Stimulated activated CD4-positive, alpha-beta T cell treated with anti-CD3 and anti-CD28 coated beads, Interleukin-15, amount 100 ng/mL, for 48 hours (primary cell): ENCODE measurements around the gene DNAH17.

Experiments used
- DNase-seq, 2 donors: peaks; one replicate each; pipeline ENCODE4 v3.0.0-alpha.2; 2020; ENCODE audit warnings: low read depth in 2 of 2

Gene DNAH17

DNA sequence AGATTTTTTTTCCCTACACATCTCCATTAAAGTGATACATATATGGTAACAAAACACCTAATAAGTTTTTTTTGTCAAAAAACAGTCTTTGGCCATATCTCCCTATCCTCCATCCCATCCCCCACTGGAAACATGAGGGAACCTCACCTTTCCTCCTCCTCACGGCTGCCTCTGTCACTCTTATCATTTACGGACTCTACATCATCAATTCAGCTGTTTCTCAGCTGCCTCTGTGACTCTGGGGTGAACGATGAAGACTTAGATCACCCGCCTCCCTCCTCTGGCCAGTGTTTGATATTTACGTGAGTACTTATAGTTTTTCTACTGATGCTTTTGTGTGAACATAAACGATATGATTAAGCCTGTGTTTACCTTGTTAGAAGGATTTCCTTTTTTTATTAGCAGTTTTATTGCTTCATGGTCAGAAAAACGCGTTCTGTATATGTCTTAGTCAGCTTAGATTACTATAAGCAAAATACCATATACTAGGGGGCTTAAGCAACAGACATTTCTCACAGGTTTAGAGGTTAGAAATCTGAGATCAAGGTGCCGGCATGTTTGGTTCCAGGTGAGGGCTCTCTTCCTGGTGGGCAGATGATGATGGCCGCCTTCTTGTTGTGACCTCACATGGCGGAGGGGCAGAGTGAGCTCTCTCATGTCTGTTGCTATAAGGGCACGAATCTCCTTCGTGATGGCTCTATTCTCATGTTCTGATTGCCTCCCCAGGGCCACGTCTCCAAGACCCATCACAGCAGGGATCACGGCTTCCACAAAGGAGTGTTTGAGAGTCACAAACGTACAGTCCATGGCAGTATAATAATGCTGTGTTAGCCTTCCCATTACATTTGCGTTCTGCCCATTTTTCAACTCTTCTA, 32.1 kb downstream of the DNAH17 start:
- no peak for DNase-seq

DNA sequence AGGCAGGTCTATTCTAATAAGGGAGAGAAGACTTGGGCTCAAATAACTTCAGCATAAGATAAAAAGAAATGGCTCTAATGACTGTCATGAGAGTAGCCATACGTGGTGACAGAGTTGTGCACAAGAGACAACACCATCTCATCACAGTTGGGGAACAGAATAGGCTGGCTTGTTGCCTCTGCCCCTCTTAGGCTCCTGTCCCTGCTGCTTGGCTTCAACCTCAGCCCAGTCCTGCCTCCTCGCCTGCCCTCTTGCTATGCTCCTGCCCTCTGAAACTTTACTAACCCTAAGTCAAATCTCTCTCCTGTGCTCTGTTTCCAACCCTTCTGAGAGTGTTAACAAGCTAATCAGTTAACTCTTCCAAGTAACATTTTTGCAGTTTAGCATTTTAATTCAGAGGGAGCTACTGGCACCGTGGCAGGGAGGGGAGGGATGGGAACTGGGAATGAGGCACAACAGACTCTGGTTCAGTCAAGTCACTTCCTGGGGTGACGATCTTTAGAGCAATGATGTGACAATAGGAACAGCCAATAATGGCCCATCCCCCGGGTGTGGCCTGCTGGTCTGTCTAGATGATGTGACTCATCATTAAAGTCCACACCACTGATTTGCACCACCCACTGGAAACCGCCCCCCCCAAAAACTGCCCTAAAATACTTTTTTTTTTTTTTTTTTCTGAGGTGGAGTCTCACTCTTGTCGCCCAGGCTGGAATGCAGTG, 35.5 kb downstream of the DNAH17 start:
- DNase-seq = no peak

DNA sequence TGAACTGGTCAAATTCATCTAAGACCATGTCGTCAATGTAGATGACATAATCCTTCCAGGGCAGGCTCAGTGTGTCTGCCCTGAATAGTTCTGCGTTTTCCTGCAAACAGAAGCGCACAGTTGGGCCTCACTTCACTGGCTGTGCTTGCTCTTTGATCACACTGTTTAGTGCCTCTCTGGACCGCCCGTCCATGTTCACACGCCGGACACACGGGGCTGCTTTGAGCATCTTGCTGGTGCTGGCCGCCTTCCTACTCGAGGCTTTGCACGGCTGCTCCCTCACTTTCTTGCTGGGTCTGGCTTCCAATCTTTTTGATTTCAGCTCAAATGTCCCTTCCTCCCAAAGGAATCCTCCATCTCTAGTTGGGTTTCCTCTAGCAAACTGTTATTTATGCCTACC, 37.4 kb downstream of the DNAH17 start:
- no peak for DNase-seq

DNA sequence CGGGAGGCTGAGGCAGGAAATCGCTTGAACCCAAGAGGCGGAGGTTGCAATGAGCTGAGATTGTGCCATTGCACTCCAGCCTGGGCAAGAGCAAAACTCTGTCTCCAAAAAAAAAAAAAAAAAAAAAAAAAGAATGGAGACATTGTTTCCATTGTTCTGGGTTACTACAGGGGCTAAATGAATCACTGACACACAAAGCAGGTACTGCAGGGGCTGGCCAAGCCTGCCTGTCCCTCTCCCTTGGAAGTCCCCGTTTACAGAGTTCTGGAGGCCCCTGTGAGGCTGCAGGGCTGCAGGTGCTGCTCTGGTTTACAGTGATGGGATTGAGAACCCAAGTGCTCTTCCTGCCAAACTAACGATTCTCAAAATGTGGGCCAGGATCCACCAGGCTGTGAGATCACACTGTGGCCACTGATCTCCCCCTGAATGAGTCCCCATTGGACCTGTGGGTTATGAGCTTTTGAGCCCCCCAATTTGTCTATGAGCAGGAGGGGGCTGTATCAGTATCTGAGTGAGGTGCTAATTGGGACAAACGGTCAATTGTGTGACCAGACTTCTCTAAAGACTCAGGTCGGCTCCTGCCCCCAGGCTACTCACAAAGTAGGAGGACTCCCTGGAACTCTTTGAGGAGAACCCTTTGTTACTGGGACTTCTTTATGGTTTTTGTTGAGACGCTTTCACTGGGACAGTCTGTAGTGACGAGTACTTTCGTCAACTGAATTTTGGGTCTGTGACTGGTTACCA, 39.0 kb downstream of the DNAH17 start:
- DNase-seq = peak in 1 of 2 donors; percentile 10

DNA sequence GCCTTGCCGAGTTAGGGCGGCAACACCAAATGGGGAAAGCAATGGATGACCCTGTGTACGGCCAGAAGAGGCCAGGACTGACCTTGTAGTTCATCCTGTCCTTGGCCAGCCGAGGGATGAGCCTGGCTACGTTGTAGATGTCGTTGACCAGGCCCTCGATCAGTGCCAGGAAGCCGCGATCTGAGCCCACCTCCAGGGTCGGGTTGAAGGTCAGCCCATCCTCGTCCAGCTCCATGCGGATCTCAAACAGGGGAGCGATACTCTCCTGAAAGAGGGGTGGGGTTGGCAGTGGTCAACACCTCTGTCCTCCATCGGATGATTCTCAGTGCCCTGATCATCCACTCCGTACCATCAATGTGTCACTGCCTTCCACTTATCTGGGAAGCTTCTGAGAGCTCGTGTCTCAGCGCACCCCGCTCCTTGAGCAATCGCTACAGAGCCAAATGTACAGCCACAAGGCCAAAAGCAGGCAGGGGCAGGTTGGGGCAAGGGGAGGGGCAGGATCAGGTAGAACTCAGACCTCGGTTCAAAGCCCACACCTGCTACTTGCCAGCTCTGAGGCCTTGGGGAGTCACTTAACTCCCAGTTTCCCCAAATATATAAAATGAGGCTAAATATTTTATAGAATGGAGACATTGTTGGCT, 39.9 kb downstream of the DNAH17 start:
- no peak for DNase-seq

DNA sequence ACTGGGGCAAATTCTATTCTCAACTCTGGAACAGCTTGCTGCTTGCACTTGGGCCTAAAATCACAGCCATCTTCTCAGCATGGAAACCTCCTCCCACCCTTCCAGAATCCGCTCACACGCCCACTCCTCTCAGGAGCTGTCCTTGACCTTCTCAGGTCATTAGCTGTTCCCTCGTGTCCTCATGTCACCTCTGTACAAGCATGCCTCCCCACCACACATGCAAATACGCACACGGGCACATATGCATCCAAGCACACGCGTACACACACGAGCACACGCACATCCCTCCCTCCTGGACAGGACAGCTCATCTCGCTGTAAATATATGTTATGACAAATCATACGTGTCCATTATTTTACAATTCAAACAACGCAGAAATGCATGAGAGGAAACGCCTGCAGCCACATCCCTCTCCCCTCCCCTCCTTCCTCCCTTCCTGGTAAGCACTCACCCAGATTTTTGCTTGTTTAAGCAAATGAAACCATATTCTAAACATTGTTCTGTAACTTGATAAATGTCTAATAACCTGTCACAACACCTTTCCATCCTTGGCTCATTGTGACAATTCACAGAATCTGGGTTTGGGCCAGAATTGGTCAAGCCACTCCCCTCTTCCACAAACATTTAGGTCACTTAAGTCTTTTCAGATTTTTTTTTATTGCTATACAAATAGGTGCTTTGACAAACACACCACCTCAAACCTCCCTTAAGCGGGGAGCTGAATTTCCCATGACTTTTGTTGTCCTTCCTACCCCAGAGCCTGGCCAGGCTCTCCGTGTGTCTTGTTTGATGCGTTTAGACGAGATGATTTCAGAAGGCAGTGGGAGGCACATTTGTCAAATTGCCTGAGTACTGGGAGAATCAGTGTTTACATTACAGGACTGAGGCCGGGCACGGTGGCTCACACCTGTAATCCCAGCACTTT, 41.7 kb downstream of the DNAH17 start:
- no peak for DNase-seq

DNA sequence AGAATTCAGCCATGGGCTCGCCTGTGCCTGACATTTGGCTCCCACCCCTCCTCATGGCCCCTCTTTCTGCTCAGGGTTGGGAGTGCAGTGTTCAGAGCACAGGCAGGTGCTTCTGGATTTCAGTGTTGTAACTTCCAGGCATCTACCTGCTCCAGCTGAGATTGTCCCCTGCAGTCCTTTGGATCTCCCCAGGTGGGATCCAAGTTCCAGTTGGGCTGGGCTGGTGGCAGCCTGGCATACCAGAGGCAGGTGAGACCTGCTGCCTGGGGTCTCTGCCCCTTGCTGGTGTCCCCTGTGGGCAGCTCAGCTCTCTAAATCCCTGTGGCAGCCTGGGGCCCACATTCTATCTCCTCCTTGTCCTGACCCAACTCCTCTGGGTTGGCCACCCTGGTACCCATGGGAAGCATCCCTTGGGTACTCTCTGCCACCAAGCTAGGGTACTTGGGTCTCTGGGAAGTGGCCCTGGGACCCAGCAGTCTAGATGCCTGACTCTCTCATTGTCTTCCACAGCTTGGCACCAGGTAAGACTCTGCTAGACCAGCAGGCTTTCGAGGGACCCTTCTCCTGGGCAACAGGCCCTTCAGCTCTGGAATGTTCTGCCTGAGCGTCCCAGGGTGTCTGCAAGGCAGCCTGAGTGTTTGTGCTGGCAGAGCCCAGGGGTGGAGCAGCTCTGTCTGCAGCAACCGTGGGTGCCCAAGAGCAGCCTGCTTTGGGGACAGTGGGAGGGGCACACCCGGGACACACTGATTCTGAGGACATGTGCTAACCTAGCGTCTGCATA, 42.5 kb downstream of the DNAH17 start:
- DNase-seq = no peak

DNA sequence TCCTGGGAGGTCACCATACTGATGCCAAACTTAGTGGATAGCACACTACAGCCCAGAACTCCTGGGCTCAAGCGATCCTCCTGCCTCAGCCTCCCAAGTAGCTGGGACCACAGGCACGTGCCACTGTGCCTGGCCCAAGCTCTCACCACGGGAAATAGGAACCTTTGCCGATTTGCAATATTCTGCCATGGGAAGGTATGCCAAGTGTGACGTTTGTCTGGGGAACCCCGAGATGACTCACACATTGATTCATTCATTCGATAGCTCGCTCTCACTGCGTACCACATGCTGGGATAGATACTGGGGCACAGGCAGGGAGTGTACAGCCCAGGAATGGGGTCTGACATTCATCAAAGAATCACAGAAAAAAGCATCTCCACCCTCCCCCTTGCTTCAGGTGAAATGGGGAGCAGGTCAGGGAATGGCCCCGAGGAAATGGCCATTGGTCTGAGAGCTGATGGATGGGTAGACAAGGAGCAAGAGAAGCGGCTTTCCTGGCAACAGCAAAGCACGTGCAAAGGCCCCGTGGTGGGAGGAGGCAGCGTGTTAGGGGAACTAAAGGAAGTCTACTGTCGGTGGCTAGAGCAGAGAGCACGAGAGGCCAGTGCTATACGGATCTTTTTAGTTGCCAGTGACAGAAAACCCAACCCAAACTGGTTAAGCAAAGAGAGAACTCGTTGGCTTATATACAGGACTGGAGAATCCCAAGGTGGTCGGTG, 44.1 kb downstream of the DNAH17 start:
- peak in 1 of 2 donors; percentile 14 for DNase-seq

DNA sequence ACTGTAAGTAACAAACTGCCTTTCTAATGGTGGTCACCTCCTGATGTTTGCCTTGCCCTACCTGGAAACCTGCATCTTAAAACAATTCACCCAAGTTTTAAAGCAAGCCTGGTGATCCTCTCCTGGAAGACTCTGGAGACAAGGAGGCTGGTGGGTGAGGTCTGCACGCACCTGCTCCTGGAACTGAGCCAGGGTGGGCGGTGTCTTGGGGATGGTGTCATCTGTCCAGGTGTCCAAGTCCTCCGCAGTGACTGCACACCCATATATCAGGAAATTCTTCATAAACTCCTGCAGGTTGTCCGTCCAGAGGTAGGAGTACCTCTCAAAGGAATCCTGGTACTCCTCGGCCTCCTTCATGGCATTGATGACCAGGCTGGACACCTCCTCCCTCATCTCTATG, 44.9 kb downstream of the DNAH17 start:
- DNase-seq = no peak

DNA sequence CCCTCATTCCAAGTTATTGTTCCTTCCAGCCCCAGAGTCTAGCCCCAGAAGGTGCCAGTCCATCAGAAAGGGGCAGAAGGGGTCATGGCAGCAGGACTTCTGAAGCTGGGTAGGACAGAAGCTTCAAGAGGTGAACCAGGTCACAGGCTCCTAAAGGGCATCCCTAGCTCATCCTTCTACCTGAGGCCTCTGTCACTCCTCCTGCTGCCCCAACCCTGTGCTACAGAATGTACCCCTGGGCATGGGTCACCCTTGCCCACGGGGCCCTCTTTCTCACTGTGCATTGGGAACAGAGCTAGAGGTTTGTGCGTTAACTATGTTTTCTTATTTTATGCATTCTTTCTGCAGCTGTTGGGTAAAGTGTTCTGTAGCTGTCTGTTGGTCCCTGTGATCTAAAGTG, 46.5 kb downstream of the DNAH17 start:
- no peak for DNase-seq

DNA sequence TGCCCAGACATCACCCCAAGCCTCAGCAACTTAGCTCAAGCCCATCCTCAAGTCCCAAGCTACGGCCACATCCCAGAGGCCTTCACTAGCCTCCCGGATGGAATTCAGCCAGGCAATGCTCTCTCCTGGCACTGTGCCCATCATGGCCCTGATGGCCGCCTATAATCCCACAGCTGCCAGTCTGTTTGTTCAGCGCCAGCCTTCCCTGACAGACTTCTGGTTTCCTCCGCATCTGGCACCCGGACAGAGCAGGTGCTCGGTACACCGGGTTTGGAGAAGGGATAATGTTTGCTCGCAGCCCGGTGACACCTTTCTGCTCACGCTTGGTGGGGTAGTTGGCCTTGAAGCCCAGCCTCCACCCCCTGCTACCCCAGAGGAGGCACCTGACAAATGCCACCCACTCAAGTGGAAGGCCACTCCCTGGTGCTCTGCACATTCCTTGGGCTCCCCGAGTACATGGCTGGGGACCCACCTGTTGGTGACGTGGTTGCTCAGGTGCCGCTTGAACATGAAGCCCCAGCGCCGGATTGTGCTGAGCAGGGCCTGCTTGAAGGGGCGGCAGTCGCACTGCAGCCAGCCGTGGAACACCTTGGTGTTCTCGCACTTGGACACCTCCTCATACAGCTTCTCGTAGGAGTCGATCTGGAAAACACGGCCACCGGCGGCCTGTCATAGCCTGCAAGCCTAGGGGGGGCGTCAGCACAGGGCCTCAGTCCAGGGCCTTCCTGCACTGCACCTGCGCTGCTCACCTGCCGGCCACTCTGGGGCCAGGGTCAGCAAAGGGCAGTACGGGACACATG, 47.1 kb downstream of the DNAH17 start:
- DNase-seq = no peak

DNA sequence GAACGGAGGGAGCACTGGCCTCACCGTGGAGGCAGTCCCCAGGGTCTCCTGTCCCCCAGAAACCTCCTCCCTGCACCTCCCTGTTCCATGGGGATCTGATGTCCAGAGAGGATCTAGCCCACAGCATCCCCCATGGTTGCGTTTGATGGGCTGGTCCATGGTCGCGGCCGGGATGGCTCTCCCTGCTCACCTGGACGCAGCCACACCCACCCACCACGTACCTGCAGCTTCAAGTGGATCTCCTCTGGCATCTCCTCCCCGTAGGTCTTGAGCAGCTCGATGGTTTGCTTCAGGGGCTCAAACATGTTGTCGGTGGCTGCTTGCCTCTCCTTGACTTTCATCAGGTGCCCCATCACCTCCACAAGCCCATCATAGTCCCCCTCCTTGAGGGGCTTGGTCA, 47.9 kb downstream of the DNAH17 start:
- DNase-seq = no peak

DNA sequence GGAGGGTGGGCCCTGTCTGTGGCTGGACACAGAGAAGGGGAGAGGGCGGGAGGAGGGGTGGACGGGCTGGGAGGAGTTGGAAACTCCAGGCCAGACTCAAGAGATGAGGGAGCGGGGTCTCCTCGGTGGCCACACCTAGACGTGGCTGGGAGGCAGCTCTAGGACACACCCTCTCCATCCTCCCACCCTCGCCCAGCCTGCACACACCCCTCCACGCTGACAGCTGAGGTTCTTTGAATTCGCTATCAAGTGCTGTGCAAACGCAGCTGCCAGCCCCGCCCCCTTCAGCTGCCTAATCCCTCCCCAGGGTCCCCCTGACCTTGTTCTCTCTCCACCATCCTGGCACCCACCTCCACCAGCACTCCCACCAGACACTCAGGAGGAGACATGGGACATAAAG, 48.7 kb downstream of the DNAH17 start:
- DNase-seq = no peak

DNA sequence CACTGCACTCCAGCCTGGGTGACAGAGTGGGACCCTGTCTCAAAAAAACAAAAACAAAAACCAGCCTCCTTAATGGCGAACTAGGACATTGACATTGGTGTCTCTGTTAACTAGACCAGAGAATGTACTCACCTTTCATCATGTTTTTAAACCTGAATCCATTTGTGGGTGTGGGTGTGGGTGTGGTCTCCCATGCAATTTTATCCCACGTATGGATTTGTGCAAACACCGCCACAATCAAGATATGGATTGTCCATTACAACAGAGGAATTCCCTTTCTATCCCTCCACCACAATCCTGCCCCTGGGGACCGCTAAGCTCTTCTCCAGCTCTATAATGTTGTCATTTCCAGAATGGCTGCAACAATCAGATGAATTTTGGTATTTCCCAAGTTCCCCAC, 49.9 kb downstream of the DNAH17 start:
- DNase-seq = no peak

DNA sequence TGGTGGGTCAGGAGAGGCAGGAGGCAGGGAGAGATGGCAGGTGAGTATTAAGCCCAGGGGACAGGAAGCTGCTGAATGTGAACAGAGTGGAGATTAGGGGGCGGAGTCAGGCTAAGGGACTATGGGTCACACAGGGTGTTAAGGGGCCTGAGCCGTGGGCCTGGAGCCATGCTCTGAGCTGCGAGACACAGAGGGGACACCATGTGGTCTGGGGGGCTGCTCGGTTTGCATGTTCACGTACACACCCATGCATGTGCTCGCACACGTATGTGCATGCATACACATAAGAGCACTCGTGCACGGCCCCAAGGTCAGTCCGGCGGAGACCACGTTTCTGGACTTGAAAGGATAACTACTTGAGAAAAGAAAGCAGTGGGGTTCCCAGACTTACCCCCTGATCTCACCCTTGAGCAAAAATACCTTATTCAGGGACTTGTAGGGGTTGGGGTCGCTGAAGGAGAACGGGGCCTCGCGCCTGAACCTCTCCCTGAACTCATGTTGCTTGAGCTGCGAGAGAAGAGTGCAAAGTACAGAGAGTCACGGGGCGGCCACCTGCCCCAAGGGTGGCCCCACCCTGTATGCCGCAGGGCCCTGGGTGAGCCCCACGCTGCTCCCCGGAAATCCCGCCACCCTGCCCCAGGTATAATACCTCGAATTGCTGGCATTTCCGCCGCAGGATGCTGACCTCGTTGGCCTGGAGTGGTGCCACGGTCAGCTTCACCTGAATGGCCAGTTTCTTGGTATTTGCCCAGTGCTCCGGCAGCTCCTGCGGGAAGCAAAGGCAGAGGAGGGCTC, 50.8 kb downstream of the DNAH17 start:
- DNase-seq = no peak

DNA sequence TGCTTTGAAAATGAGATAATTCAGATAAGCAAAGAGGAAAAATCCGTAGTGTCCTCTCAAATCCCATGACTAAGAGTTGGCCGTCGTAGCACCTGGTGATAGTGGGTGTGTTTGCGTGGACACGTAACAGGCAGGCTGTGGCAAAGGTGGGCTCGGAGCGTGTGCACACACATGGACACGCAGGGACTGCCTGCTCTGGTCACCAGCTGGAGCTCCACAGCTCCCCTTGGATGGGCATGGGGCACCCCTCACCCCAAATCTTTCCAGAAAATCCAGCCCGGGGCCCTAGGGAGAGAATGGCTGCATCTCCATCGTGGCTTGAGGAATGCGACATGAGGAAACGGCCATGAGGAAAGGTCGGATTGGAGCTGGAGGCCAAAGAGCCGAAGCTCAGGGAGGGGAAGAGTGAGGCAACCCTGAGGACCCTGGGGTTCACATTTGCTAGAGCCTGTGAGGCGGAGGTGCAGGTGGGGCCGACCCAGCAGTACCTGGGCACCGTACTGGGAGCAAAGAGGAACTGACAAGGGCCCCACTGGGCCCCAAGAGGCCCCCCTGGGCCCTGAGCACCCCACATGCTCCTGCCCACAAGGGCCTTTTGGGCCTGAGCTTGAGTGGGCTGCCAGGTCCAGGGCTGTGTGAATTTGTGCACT, 51.6 kb downstream of the DNAH17 start:
- DNase-seq = no peak

DNA sequence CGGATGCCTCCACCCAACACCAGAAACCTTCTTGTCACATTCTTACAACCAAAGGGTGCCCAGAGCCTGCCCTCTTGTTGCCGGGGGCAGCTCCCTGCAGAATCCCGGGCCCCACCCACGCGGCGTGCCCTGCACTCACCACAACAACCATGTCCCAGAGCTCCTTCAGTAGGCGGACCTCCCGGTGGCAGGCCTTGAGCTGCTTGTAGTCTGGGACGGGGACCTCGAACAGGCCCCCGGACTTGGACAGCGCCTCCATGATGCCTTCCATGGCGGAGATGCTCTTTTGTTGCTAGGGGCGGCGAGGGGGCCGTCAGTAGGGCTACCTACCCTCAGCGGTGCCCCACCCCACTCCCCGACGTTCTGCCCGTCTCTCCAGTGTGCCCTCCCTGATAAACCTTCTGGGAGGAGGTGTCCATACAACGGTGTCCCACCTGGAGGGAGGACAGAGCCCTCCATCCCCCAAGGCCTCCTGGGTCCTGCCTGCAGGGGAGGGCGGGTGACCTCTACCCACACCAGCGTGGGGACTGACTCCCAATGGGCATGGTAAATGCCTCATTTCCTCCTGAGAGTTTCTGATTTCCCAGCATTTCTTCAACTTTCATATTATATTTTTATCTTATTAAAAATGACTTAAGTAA, 52.2 kb downstream of the DNAH17 start:
- no peak for DNase-seq
